K562 (cell line): Measurements from ENCODE around the gene C18orf32. TPM values are rescaled to one million over a fixed set of nuclear protein-coding genes. Genes with fewer than 3 reads are reported as not detected.
"Not testable (repeated sequence)": the region's sequence is repeated elsewhere in the genome, so short reads cannot be mapped to it uniquely, and the experiment has no call there.

Experiments used
- ATAC-seq: fragments of 200-7000 bp; cut with Tn5 transposase; 3 replicates; pipeline ENCODE4 v1.9.1; 2020; ENCODE audit warnings: moderate library complexity
- BruUV-seq: library from RNA; stranded (reverse); fragments of 400-500 nt; replicated peaks from 2 replicates; lab custom pipeline; 2021; lab: Mats Ljungman, UMichigan
- CTCF ChIA-PET: fragments of 300-600 bp; formaldehyde crosslinking; extraction: SDS; loops from one replicate; lab custom pipeline; 2021; ENCODE audit warnings: low intra/inter-chr PET ratio; lab: Yijun Ruan, JAX
- POLR2A ChIA-PET: fragments of 300-600, 350-650 bp; sonication (Branson Sonifier 250); formaldehyde crosslinking; extraction: SDS; loops from one replicate; lab custom pipeline; 2021; ENCODE audit warnings: antibody characterized with exemption, inconsistent platforms; lab: Yijun Ruan, JAX
- DNase-seq, 4 experiments: peaks; one replicate each; pipeline versions ENCODE4 v3.0.0 to v3.0.0-alpha.2; 2011 to 2018; ENCODE audit warnings: low spot score in 3 of 4, mixed read lengths in 3 of 4; ENCODE audit errors: extremely low read depth in 1 of 4
- FAIRE-seq: peaks from 2 replicates; lab custom pipeline; 2011; peaks lifted over from hg19 to GRCh38; lab: Jason Lieb, UNC
- H2AFZ ChIP-seq: 2 replicates; pipeline ENCODE4 v1.6.0; 2011; ENCODE audit warnings: low read depth, low read length, control low read depth, inconsistent platforms
- H3K27ac ChIP-seq: fragments of 200-600 bp; 3 replicates; pipeline ENCODE4 v1.8.0; 2011; ENCODE audit warnings: low read depth, mild to moderate bottlenecking, control low read depth, inconsistent platforms, low read length, moderate library complexity, mixed read lengths; ENCODE audit errors: extremely low read depth
- H3K27me3 ChIP-seq, 2 experiments: fragments of 300-600 bp in 1 of 2; 2 replicates in 1 of 2; 3 replicates in 1 of 2; pipeline versions ENCODE4 v1.6.0 to v1.8.0; 2011; ENCODE audit warnings: inconsistent platforms in 2 of 2, low read length in 2 of 2, mild to moderate bottlenecking in 1 of 2, mixed read lengths in 1 of 2, moderate library complexity in 1 of 2; ENCODE audit not compliant: control insufficient read depth in 2 of 2, insufficient read depth in 2 of 2
- H3K36me3 ChIP-seq: fragments of 300-600 bp; 3 replicates; pipeline ENCODE4 v1.8.0; 2011; ENCODE audit warnings: mild to moderate bottlenecking, low read length, inconsistent platforms; ENCODE audit not compliant: control insufficient read depth, insufficient read depth
- H3K4me1 ChIP-seq, 2 experiments: fragments of 200-600 bp in 1 of 2; replicated peaks in 1 of 2; 2 replicates in 1 of 2; 3 replicates in 1 of 2; pipeline versions ENCODE4 v1.5.1 to v1.8.0; 2011; ENCODE audit warnings: inconsistent platforms in 2 of 2, low read length in 2 of 2, mild to moderate bottlenecking in 1 of 2, mixed read lengths in 1 of 2, moderate library complexity in 1 of 2; ENCODE audit not compliant: control insufficient read depth in 2 of 2, insufficient read depth in 2 of 2
- H3K4me2 ChIP-seq: 2 replicates; pipeline ENCODE4 v1.6.1; 2011; ENCODE audit warnings: low read length, control low read depth, inconsistent platforms, mixed read lengths; ENCODE audit not compliant: insufficient read depth
- H3K4me3 ChIP-seq: fragments of 200-600 bp; sonication (generic), shearing (Covaris generic); 2 replicates; pipeline ENCODE4 v1.5.1; 2016; ENCODE audit warnings: control low read depth, inconsistent platforms
- H3K79me2 ChIP-seq: fragments of 200-600 bp; 3 replicates; pipeline ENCODE4 v1.8.0; 2011; ENCODE audit warnings: low read length, inconsistent platforms; ENCODE audit not compliant: control insufficient read depth, insufficient read depth
- H3K9ac ChIP-seq, 2 experiments: 2 replicates each; pipeline versions ENCODE4 v1.6.0 to v1.6.1; 2011; ENCODE audit warnings: low read depth in 2 of 2, low read length in 2 of 2, control low read depth in 1 of 2, inconsistent platforms in 1 of 2, mild to moderate bottlenecking in 1 of 2, mixed read lengths in 1 of 2; ENCODE audit not compliant: insufficient read depth in 1 of 2
- H3K9me1 ChIP-seq: one replicate; pipeline ENCODE4 v1.6.0; 2011; ENCODE audit warnings: inconsistent platforms, mild to moderate bottlenecking, low read length, moderate library complexity; ENCODE audit not compliant: control insufficient read depth, insufficient read depth
- H3K9me3 ChIP-seq: replicated peaks from 2 replicates; pipeline ENCODE4 v1.5.1; 2011; ENCODE audit warnings: low read depth, low read length, inconsistent platforms; ENCODE audit not compliant: control insufficient read depth, insufficient read depth
- H4K20me1 ChIP-seq: replicated peaks from 2 replicates; pipeline ENCODE4 v1.6.1; 2011; ENCODE audit warnings: low read length, inconsistent platforms, mixed read lengths; ENCODE audit not compliant: control insufficient read depth, insufficient read depth
- CBFA2T2 ChIP-seq: fragments of 450-650 bp; conservative IDR thresholded peaks from 2 replicates; pipeline ENCODE4 v1.6.1; 2017; ENCODE audit warnings: mild to moderate bottlenecking
- CSDE1 ChIP-seq, 2 experiments: fragments of 450-650 bp; IDR thresholded peaks; 2 replicates each; pipeline ENCODE4 v1.6.1; 2016; ENCODE audit warnings: mild to moderate bottlenecking in 1 of 2
- JUND ChIP-seq, 2 experiments: IDR thresholded peaks; 2 replicates in 1 of 2; 3 replicates in 1 of 2; pipeline ENCODE4 v1.6.1; 2011; ENCODE audit warnings: borderline replicate concordance in 2 of 2, low read depth in 2 of 2, low read length in 2 of 2, improper control_type of control experiment in 1 of 2, missing biosample characterization in 1 of 2, missing genetic modification characterization in 1 of 2, missing genetic modification reagents in 1 of 2
- KHSRP ChIP-seq: fragments of 450-650 bp; IDR thresholded peaks from 2 replicates; pipeline ENCODE4 v1.6.1; 2017
- ZFPM2 ChIP-seq: fragments of 250-450 bp; sonication (Bioruptor Pico); IDR thresholded peaks from 2 replicates; pipeline ENCODE4 v1.5.1; 2022; ENCODE audit warnings: mild to moderate bottlenecking
- ZNF121 ChIP-seq: sonication (generic); formaldehyde crosslinking; conservative IDR thresholded peaks from 2 replicates; pipeline ENCODE4 v1.8.0; 2022; ENCODE audit warnings: missing genetic modification reagents
- ZNF592 ChIP-seq: fragments of 450-650 bp; IDR thresholded peaks from 2 replicates; pipeline ENCODE4 v1.6.1; 2017; ENCODE audit warnings: antibody characterized with exemption, mild to moderate bottlenecking
- WGBS: fragments of 100-300 bp; shearing (Covaris generic); methylation state at CpG from one replicate; pipeline ENCODE4 v1.1.6; 2016; ENCODE audit warnings: low coverage, mixed read lengths; ENCODE audit not compliant: insufficient coverage; ENCODE audit errors: missing lambda C conversion rate; 5-methylcytosine and 5-hydroxymethylcytosine counted together
- in situ Hi-C: fragments of 300-500 bp; cut with MboI; formaldehyde crosslinking; loops from 4 replicates; pipeline ENCODE4 v1.15.0; 2018; ENCODE audit warnings: inconsistent platforms, mixed read lengths
- intact Hi-C: fragments of 100-400 bp; cut with micrococcal nuclease; formaldehyde crosslinking; loops from 2 replicates; pipeline ENCODE4 v1.14.2; 2022
- polyA plus RNA-seq, 8 experiments: library from polyadenylated mRNA; depleted of rRNA in 4 of 8; stranded (reverse) in 5 of 8; unstranded in 3 of 8; fragments of >200 nt; fragmentation: Nextera tagmentation in 2 of 8; fragmentation: Illumina TruSeq in 1 of 8; extraction: Ambion mirVana in 2 of 8; extraction: Trizol in 1 of 8; gene quantifications; 2 replicates each; pipeline versions ENCODE4 v1.2.1 to v1.2.3, GENCODE V29; 2011 to 2014; ENCODE audit warnings: inconsistent platforms in 1 of 8, missing spikeins in 1 of 8
- total RNA-seq, 7 experiments: library from RNA; depleted of rRNA in 6 of 7; stranded (reverse); fragments of >200 nt in 6 of 7; fragmentation: Illumina TruSeq in 2 of 7; extraction: Trizol in 2 of 7; gene quantifications; 2 replicates each; pipeline versions ENCODE4 v1.2.1 to v1.2.3, GENCODE V29; 2011 to 2021; ENCODE audit warnings: low replicate concordance in 1 of 7

C18orf32 gene
- total and polyA plus RNA-seq, 9 of the 15 experiments (the other 6 are each of a cell fraction or from before 2014, with no cell fraction given) = 8.5 to 35.0 (median 20.4) TPM

GRCh38 chr18:49524349-49524748, 37.3 kb upstream of the C18orf32 start (continued):
- TF ChIP-seq ZNF592 (no peak), KHSRP (no peak), JUND (IDR thresholded peaks at IDR 0.05; ENCODE audit: borderline replicate concordance, low read depth, low read length) (peak; percentile 60; the same call in 1 of the 2 replicates), JUND (tag; IDR thresholded peaks at IDR 0.05; ENCODE audit: borderline replicate concordance, low read depth, low read length) (peak; percentile 43; the same call in 1 of the 3 replicates), CSDE1 (IDR thresholded peaks at IDR 0.05) (no peak), CBFA2T2 (peak; percentile 62), ZFPM2 (CRISPR knock-in tag) (no peak)

- intact Hi-C loops, DNase-seq, H2AFZ ChIP-seq, H3K4me2 ChIP-seq, H3K9me1 ChIP-seq, H3K36me3 ChIP-seq, FAIRE-seq, ATAC-seq, H3K79me2 ChIP-seq, H3K9ac ChIP-seq, in situ Hi-C loops, H3K27me3 ChIP-seq, CTCF ChIA-PET, H4K20me1 ChIP-seq, BruUV-seq, H3K4me3 ChIP-seq, H3K9me3 ChIP-seq, H3K27ac ChIP-seq: not testable (repeated sequence)
- 71% methylated on average over 7 of the region's 7 CpGs for whole genome bisulfite sequencing
- H3K4me1 ChIP-seq = peaks cover 3 to 25% of the 10 kb centered on the region in 2 experiments; a peak in 4 of 5 replicates
- TF ChIP-seq ZNF121 (CRISPR knock-in tag) = peak; percentile 73
- POLR2A ChIA-PET = interaction anchor here (0.7 kb wide), 1 partner anchor 41 kb away, joined by 4 read pairs; no protein-coding TSS in a partner anchor
Measured at GRCh38 chr18:49523580-49524093, 36.6 kb upstream of the C18orf32 start.
